Left kidney (tissue), 2 donors: ENCODE data around the gene CSMD2. TPM values are rescaled to one million over a fixed set of nuclear protein-coding genes. Genes with fewer than 3 reads are reported as not detected.
"Not testable (repeated sequence)": the region's sequence is repeated elsewhere in the genome, so short reads cannot be mapped to it uniquely, and the experiment has no call there.

Experiments used
- DNase-seq: peaks from one replicate; pipeline ENCODE4 v3.0.0-alpha.2; 2013
- polyA plus RNA-seq: library from polyadenylated mRNA; unstranded; fragments of 120-200 nt; gene quantifications from one replicate; pipeline ENCODE4 v1.2.1, GENCODE V29; 2013; ENCODE audit not compliant: insufficient read length

Gene CSMD2
- polyA plus RNA-seq, 1 donor, result 1.2 TPM

- DNase-seq, result no peak
Observed at GRCh38 chr1:34053660-34054059, 111.4 kb downstream of the CSMD2 start.

DNA sequence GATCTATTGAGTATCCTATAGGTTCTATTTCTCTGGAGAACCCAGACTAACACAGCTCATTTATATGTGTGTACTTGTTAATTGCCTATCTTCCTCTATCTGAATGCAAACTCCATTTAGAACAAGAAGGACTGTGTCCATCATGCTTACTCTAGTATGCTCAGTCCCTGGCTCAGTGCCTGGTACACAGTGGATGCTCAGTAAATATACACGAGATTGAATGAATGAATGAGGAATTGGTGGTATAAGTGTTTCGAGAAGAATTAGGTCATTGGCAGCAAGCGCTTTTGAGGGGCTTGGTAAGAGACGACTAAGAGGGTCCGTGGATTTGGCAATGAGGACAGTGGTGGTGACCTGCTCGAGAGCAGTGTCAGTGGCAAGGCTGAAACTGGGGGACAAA lies 112.5 kb downstream of the CSMD2 start:
- no peak for DNase-seq

DNA sequence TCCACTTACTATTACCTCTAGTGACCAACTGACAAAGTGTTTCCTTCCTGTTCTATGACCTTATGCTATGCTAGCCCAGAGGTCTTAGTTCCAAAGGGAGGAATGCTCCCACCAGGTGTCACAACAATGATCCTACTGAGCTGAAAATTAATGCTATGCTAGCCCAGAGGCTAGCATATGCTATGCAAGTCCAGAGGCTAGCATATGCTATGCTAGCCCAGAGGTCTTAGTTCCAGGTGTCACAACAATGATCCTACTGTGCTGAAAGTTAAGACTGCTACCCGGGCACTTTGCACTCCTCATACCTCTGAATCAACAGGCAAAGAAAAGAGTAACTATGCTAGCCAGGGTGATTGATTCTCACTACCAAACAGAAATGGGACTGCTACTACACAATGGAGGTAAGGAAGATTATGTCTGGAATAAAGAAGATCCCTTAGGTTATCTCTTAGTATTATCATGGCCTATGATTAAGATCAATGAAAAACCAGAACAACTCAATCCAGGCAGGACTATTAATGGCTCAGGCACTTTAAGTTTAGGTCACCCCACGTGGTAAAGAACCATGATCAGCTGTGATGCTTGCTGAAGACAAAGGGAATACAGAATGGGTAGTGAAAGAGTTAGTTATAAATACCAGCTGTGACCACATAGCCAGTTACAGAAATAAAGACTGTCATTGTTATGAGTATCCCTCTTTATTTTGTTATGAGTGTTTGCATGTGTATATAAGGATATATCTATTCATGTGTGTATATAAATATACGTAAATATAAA lies 114.1 kb downstream of the CSMD2 start:
- no peak for DNase-seq

- no peak for DNase-seq
Observed at GRCh38 chr1:34049994-34050393, 115.0 kb downstream of the CSMD2 start.

- no peak for DNase-seq
Observed at GRCh38 chr1:34049477-34049876, 115.6 kb downstream of the CSMD2 start.

GRCh38 chr1:34037856-34038255 lies 127.2 kb downstream of the CSMD2 start:
- DNase-seq, result no peak

DNA sequence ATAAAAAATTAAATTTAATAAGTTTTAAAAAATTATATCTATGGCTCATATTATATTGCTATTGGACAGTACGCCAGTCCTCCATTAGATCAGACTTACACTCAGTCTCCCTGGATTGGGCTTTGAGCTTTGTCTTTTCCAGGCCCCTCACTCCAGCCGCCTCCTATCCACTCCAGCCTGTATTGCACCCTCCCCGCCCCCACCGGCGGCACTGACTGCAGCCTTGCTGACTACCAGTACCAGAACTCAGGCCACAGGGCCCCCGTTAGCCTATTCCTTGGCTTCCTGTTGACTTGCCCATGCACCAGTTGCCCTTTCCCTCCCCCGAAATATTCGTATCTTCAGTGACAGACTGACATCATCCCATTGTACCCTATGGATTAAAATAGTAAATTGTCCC lies 127.9 kb downstream of the CSMD2 start:
- DNase-seq, result no peak

DNA sequence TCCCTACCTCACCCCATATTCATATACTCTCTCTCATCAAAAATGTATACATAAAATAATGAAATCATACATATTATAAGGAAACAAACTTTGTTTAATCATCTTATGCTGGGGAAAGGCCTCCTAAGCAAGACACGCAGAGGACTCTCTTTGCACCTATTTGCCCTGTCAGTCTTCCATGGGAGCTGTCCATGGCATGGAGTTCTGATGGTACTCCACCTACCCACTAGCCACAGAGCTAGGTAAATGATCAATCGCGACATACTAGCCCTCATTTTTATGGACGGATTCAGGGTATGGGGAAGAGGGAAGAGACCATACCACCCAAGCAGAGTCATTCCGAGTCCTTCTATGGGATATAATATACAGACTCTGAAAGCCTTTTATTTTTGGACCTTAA lies 131.0 kb downstream of the CSMD2 start:
- DNase-seq, result no peak

- no peak for DNase-seq
Observed at GRCh38 chr1:34029954-34030353, 135.1 kb downstream of the CSMD2 start.

DNA sequence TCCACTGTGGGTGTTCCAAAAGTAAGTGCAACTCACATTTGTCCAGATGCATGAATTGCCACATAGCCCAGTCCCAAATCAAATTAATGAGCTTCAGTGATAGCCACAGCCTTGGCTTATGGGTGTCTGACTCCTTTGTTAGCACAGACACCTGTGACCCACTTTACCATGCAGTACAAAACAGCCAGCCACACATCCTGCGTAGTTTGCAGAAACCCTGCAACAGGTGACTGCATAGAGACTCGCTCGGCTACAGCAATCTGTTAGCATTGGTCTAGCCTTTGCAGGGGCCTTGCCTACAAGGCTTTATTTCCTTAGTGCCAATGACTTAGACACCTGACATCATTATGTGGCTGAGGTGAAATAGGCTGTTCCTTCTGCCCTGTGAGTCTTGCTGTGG lies 135.5 kb downstream of the CSMD2 start:
- DNase-seq, result no peak

- DNase-seq, result no peak
Observed at GRCh38 chr1:34028381-34029055, 136.5 kb downstream of the CSMD2 start.

DNA sequence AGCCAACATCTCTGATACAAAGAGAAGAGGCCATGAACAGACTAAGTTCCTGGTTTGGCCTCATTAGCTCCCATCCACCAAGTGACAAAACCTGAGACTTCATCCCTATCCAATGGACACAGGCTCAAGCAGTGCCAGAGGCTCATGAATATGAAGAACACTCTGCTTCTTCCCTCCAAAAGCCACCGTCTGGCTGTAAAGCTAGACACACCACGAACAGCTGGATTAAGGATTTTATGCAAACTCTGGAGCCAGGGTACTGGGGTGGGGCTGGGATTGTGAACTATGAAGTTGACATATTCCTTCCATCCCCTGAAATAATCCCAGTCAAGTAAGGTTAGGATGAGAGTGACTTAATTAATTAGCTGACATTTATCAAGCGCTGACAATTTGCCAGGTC lies 139.4 kb downstream of the CSMD2 start:
- no peak for DNase-seq

DNA sequence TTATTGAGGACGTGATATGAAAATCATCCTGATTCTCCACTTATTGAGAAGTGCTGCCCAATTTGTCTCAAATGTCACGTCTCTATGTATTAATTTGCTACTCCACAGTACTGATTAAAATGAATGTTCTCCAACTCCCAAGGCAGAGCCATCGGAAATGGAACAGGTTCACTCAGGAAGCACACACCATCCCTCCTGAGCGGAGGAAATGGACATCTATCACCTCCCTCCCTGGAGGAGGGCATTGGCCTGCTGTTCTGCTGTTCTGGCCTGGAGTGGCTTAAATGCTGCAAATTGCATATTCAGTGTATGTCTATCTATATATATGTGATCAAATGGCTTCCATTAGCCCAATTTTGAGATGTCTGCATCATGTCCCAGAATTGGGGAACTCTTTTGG lies 140.5 kb downstream of the CSMD2 start:
- DNase-seq, result no peak

- no peak for DNase-seq
Observed at GRCh38 chr1:34019741-34020552, 145.1 kb downstream of the CSMD2 start.

GRCh38 chr1:34018285-34018684 lies 146.7 kb downstream of the CSMD2 start:
- no peak for DNase-seq

GRCh38 chr1:34016281-34016680 lies 148.7 kb downstream of the CSMD2 start:
- DNase-seq, result not testable (repeated sequence)

DNA sequence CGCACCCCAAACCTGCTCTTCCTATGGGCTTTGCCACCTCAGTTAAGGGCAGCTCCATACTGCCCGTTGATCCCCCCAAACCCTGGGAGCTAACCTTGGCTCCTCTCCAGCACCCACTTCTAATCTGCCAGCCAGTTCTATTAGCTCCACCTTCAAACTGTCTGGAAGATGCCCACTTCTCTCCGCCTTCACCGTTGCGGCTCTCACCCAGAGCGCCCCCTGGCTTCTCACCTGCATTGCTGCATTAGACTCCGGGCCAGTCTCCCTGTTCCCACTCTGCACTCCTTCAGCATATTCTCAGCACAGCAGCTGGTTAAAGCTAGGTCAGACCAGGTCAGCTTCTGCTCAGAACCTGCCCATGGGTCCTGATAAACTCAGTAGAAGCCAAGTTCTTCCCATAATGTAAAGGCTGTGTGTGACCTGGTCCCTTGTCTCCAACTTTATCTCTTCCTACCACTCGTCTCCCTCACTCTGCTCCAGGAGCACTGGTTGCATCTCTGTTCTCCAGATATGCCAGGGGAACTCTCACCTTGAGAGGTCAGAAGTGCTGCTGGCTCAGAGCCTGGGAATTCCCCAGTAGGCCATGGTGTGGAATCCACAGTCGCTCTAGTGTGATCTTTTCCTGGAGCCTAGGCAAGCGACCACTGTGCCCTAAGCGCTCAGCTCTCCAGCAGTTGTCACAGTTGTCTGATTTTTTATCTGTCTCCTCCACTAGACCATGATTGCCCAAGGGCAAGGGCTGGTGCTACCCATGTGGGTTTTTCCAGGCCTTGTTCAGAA lies 150.9 kb downstream of the CSMD2 start:
- DNase-seq, result peak; percentile 7

DNA sequence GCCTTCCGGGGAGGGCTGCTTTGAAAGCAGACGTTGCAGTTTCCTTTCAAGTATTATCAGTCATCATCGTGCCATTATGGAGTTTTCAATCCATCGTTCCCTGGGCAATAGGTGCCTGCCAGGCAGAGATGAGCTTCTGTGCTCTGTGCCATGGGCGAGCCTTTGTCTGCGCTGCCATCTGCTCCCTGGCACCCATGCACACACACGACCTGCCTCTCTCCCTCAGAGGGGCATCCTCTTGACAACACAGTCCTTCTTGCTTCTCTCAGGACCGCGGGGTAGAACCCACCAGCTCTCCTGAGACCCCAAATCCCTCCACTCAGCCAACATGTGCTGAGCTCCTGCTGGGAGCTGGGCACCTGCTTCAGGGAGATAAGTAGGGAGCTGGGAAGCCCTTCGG lies 151.9 kb downstream of the CSMD2 start:
- DNase-seq, result no peak

DNA sequence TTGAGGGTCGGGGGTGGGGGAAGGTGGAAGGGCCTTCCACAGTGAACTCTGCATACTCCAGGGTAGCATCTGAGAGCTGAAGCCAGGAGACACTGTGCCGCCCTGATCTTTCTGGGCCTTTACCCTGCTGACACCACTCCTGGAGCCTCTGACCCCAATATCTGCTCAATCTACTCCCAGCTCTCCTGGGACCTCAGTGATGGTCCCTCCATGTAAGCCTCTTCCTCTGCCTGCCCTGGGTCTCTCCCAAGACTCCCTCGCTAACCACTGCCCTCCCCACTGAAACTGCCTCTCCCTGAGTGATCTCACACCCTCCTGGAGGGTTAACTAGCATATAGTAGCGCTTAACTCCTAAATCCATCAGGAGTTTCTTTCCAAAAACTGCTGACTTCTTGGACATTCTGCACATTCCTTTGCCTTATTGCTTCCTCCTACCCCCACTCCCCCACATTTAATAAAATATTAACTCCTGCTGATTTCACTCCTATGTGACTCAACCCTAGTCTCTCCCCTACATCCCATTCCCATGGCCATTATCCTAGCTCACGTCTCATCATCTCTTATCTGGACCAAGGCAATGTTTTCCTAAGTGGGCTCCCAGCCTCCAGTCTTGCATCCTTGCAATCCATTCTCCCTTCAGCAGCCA lies 155.6 kb downstream of the CSMD2 start:
- DNase-seq, result peak; percentile 5

GRCh38 chr1:34007760-34008159 lies 157.3 kb downstream of the CSMD2 start:
- no peak for DNase-seq

GRCh38 chr1:34005309-34005708 lies 159.7 kb downstream of the CSMD2 start:
- DNase-seq, result no peak

- no peak for DNase-seq
Observed at GRCh38 chr1:34002810-34003209, 162.2 kb downstream of the CSMD2 start.
